SK-MEL-5 (cell line): ENCODE results near the gene AKAP1. TPM values are rescaled to one million over a fixed set of nuclear protein-coding genes. Genes with fewer than 3 reads are reported as not detected.

Experiments used
- DNase-seq: peaks from one replicate; pipeline ENCODE4 v3.0.0-alpha.2; 2016; ENCODE audit warnings: low read depth, low spot score
- in situ Hi-C: cut with HindIII; loops from 2 replicates; pipeline ENCODE4 v1.10.0; 2016; ENCODE audit warnings: low sequenced_read_pairs, high pct_unique_total_duplicates, low pct_unique_long_range_greater_than_20kb
- total RNA-seq: library from RNA; depleted of rRNA; stranded (reverse); fragments of >200 nt; shearing (Covaris generic); gene quantifications from 2 replicates; pipeline ENCODE4 v1.2.3, GENCODE V29; 2014

Gene AKAP1
- total RNA-seq, 1 experiment from 2014 or later: 35.1 TPM

DNA sequence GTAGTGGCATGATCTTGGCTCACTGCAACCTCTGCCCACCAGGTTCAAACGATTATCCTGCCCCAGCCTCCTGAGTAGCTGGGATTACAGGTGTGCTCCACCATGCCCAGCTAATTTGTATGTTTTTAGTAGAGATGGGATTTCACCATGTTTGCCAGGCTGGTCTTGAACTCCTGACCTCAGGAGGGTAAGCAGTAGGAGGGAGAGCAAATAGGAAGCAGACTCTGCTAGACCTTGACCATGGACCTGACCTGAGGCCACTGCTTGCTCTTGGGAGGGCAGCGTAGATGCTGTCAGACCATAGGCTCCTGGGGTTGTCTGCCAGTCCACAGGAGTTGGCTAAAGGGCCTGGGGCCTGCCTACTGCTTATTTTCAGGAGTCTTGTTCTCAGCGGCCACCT, 28.6 kb downstream of the AKAP1 start:
- in situ Hi-C loops: no loop called here
- no peak for DNase-seq

DNA sequence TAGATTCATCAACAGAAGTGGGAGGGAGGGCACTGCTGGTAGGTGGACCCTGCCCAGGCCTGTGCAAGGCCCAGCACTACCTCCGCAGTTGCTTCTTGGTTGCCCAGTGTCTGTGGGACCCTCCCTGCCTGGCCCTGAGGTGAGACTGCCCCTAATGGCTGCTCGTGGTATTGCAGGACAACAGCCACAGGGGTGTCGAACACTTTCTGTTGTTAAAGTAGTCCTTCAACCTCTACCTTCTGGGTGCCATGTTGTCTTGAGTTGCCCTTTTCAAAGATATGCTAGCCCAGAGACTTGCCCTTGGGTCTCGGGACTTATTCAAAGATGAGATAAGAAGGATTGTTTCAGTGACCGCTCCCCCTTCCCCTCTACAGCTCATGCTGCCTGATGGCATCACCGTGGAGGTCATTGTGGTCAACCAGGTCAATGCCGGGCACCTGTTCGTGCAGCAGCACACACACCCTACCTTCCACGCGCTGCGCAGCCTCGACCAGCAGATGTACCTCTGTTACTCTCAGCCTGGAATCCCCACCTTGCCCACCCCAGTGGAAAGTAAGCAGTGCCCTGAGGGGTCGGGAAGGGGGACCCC, 29.1 kb downstream of the AKAP1 start:
- in situ Hi-C loops: no loop called here
- DNase-seq: peak; percentile 73

DNA sequence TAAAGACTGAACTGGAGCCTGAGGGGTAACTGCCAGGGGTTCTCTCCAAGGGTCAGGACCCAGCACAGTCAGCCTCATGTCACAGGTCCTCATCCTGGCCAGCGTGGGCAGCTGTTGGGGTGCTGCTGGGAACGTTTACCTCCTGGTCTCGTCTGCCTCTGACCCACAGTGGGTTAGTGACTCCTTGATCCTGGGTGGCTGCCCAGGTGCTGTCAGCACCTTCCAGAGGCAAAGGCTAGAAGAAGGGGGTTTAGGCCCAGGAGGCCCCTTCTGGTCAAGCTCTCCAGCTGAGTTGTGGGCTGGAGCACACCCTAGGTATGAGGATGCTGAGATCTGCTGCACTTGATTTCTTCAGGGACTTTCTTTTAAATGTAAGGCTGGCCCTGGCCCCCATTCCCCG, 30.3 kb downstream of the AKAP1 start:
- DNase-seq: no peak
- in situ Hi-C loops: no loop called here

DNA sequence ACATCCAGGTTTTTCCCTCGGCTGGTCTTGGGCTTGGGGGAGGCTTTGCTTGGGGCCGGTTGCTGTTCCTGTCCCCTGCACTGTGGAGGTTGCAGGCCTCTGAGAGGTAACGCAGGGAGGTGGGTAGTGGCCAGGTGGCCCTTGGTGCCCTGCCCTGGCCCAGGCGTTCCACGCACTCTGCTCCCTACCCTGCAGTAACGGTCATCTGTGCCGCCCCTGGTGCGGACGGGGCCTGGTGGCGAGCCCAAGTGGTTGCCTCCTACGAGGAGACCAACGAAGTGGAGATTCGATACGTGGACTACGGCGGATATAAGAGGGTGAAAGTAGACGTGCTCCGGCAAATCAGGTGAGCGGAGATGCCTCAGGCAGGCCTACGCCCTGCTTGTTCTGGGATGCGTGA, 30.9 kb downstream of the AKAP1 start:
- in situ Hi-C loops: no loop called here

DNA sequence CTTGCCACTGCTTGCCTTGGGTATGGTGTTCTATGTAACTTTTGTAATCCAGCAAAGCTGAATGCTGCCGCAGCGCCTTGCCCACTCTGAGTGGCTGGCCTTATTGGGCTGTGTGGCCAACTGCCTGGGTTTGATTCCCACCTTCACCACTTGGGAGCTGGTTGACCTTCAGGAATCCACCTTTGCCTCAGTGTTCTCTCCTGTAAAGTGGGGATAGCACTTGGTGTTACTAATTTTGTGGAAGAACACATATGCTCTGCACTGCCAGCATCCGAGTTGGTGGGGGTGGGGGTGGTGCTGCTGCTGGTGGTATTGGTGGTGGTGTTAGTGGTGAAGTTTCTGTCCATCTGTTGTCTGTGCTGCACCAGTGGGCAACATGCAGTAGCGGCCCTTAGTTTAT, 32.8 kb downstream of the AKAP1 start:
- in situ Hi-C loops: no loop called here
- no peak for DNase-seq

More for the DNA sequence above, 30.9 kb downstream of the AKAP1 start:
- no peak for DNase-seq

DNA sequence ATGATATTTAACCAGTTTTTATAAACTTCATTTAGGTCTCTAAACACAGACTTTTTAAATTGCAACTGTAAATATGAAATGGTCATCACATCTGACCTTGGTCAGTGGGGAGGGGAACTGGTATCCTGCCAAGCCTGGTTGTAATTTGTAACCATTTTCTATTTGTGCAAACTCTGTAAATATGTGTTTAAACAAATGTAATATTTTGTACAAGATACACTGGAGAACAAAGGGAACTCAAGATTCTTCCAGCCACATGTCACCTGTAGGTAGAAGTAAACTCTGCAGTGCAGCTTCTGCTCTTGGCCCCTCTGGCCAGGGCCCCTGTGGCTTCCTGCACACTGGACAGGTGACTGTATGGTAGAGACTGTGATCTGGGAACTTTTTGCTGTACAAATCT, 35.8 kb downstream of the AKAP1 start:
- in situ Hi-C loops: no loop called here
- no peak for DNase-seq

DNA sequence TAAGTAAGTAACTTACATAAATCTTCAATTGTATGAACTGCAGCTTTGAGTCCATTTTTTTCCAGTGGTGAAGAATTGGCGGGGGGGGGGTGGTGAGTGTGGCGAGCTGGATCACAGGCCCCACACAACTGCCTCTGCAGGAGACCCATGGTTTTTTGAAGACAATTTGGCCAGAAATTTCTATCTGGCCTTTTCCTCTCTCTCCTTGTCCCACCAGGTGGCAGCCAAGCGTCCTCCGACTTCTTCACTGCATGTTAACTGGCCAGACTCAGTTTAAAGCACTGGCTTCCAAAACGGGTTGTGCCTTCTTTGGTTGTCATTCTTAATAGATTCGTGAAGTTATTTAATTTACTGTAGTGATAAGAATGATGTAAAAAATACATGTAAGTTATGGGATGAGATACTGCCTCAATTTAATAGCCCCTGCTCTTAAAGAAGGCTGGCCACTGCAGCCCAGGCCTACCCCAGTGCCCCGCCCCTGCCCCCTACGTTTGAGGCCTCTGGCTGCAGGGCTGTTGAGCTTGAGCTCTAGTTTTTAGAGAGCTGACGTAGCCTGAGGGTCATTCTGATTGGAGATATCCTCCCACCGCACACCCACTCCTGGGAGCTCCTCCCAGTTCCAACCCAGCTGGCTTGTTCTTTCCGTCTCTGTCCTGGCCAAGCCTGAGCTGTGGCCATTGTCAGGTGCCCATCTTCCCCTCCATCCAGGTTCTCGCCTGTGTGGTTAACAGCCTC, 36.4 kb downstream of the AKAP1 start:
- peak; percentile 81 for DNase-seq
- in situ Hi-C loops: no loop called here

DNA sequence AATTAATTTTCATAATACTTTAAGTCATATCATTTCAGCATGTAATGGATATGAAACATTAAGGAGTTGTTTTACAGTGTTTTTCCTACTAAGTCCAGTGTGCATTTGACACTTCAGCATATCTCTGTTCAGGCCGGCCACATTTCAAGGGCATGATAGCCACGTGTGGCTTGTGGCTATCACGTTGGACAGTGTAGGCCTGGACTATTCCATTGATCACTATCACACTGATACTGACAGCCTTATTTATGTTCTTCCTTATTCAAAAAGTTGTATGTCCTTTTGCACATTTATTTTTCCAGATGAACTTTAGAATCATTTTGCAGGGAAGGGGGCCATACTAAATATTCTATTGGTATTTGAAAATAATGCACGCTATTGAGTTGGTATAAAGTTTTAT, 39.0 kb downstream of the AKAP1 start:
- no peak for DNase-seq
- in situ Hi-C loops: no loop called here

DNA sequence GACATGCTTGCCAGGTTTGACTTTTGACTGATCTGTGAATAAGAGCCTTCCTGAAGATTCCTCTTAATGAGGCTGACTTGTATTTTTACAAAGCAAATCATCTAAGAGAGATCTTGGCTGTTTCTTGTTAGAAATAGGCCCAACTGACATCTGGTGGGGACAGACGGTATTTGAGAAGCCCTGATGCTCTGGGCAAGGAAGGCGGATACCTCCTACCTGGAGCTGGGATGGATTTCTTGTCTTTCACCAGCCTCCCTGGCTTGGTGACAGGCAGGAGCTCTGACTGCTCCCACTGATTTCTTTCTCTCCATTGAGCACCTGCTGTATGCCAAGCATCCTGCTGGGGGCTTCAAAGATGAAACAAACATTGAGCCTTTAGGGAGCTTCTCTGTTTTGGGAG, 40.4 kb downstream of the AKAP1 start:
- no peak for DNase-seq
- in situ Hi-C loops: loop anchor here (25.0 kb wide), 1 partner anchor 637 kb away; no protein-coding TSS in a partner anchor

DNA sequence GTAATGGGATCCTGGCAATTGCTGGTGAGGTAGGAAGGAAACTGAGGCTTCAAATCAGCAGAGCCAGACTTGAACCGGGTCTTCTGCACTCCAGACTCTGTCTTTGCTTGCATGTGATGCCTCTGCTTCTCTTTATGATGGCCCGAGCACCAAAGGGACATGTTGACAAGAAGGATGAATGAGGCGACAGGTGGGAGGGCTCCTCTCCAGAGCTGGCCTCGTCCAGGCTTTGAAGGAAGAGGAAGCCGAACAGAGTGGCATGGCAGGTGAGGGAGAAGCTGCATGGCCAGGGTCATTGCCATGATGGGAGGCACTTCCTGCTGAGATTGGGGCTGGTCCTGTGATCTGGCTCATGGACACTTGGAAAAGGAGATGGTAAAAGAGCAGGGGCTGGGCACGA, 40.8 kb downstream of the AKAP1 start:
- DNase-seq: no peak
- in situ Hi-C loops: loop anchor here (25.0 kb wide), 1 partner anchor 636 kb away; no protein-coding TSS in a partner anchor

DNA sequence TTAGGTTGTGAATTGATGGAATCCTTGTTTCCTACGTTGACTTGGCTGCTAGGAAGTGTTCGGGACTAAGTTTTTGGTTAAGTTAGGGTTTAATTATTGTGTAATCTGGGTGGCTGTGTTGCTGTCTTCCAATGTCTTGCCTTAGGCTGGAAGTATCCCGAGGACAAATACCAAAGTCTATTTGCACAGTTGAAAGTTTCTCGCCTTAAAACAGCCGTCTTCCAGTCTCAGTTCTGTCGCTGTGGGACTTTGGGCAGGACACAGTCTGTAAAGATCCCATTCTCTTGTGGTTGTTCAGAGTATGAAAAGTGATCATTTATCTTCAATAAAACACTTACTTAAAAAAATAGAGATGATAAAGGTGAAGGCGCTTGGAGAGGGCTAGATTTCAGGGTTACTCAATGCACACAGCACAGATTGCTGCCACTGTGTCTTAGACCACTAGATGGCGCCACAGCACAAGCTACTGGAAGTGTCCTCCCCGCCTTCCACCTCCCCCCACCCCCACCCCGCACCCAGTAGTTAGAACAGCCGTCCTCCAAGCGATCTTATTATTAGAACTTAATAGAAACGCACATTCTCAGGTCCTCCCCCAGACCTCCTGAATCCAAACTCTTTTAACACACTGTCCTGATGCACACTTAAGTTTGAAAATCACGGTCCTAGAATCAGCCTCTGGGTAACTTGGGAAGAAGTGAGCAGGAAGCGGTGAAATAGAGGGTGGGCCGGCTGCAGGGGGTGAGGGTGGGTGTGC, 45.8 kb downstream of the AKAP1 start:
- peak; percentile 87 for DNase-seq
- in situ Hi-C loops: loop anchor here (25.0 kb wide), 1 partner anchor 631 kb away; no protein-coding TSS in a partner anchor

DNA sequence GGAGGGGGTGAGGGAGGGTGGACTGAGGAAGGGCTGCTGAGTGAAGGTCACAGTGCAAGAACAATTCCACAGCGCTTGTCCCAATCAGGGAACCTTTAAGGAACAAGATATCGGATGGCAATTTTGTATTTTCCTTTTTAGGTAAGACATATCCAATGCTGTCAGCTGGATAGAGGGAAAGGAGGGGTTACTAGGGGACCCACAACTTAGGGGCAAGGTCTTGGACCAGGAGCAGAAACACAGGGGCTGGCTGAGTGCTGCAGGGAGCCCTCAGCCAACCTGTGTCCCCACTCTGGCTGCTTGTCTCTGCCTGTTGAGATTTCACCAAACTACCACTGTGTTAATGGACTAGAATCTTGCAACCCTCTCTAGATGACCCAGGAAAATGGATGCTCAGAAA, 47.6 kb downstream of the AKAP1 start:
- DNase-seq: no peak
- in situ Hi-C loops: loop anchor here (25.0 kb wide), 1 partner anchor 630 kb away; no protein-coding TSS in a partner anchor

DNA sequence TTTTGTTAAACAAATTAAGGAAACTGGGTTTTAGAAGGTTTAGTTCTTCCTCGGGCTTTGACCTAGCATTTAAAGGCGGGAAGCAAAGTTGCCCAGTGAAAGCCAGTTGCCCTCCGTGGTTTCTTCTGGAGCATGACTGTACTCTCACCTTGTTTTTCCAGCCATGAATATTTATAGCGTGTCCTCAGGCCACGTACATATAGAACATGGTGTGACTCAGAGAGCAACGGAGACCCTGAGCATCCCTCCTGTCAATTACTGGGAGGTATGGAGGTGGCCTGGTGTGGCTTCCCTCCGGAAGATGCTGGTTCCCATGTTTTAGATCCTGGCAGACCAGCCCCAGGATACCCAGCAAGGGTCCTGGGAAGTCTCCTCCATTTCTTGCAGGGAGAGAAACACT, 48.4 kb downstream of the AKAP1 start:
- no peak for DNase-seq
- in situ Hi-C loops: loop anchor here (25.0 kb wide), 1 partner anchor 629 kb away; no protein-coding TSS in a partner anchor

DNA sequence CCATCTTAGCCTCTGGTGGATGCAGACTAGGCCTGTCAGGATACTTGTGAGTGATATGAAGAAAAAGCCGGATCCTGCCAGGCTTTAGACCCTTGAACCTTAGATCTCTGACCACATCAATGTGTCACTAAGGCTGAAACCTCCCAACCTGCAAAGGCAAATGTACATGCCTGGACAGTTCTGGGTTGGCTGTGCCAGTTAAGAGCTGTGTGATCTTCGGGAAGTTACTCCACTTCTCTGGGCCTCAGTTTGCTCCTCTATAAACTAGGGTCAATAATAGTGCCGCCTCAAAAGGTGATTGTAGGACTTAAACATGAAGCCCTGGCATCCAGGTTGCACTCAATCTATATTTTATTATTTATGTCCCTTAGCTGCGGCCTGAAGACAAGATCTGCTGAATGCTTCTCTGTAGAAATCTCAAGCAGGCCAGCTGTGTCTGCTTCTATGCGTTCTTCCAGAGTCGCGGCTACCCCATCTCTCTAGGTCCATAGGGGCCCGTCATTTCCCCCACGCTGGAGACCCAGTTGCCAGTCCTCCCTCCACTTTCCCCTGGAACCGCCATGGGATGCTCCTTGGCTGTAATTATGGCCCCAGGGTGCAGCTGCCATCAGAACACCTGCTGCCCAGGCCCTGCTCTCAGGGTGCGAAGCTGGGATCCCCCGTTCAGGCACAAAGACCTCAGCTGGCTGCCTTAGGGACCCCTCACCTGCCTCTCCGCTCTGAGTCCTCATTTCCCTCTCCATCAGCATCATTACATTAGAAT, 50.2 kb downstream of the AKAP1 start:
- no peak for DNase-seq
- in situ Hi-C loops: loop anchor here (25.0 kb wide), 1 partner anchor 627 kb away; no protein-coding TSS in a partner anchor

DNA sequence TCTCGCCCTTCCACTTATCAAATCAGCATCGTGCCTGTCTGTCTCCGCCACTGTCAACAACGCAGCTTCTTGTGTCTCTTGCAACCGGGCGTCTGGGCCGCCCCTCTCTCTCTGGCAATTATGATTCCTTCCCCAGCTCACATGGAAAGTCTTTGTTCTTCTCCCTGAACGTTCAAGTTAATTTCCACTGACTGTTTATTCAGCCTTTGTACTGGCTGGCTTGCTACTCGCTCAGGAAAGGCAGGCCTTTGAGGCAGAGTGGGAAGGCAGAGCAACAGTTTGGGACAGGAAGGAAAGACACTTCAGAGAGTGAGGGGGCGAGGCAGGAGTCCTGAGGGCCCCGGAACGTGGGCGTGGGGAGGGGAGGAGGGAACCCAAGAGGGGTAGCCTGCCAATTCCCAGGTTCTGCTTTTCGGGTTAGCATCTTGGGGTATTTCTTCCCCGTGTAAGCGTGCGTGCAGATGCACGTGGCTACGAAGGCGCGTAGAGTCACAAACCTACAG, 50.8 kb downstream of the AKAP1 start:
- no peak for DNase-seq
- in situ Hi-C loops: loop anchor here (25.0 kb wide), 1 partner anchor 626 kb away; no protein-coding TSS in a partner anchor

DNA sequence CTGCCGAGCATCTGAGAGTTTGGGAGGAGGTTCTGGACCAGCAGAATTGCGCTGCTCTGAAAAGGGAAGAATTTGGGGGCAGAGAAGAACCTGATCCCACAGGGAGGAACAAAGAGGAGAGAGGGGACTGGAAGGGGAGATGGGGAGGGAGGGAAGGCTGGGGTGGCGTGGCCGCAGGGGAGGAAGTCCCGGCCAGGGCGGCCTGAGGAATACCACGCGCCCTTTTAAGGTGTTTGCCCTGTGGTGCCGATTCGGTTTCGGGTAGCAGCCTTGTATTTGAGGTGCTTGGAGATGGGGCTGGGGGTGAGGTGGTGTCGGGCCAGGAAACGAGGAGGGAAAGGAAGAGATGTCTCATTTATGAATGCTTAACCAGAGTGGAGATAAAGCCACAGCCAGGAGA, 51.3 kb downstream of the AKAP1 start:
- no peak for DNase-seq
- in situ Hi-C loops: loop anchor here (25.0 kb wide), 1 partner anchor 626 kb away; no protein-coding TSS in a partner anchor
